ENCODE data around the gene LRIG2. TPM values are rescaled to one million over a fixed set of nuclear protein-coding genes. Genes with fewer than 3 reads are reported as not detected.

Gene LRIG2
- total RNA-seq, 1 experiment from 2014 or later: 23.2 TPM

DNA sequence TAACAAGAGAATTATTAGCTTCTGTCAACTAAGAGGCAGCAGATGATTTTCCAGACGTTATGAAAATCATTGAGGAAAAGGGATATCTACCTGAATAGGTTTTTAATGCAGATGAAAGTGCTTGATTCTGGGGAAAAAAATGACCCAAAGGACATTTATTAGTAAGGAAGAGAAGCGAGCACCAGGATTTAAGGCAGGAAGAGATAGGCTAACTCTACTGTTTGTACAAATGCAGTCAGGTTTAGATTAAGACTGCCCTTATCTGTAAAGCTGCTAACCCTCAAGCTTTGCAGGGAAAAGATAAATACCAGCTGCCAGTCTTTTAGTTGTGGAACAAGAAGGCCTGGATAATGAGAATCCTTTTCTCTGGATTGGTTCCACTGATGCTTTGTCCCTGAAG, 33.0 kb upstream of the LRIG2 start:
- Histone ChIP-seq H3T11ph (ENCODE audit: low read length) (no peak overlapping the region), H3K79me2 (ENCODE audit: insufficient read depth, low read length) (no peaks in the 10 kb centered on the region; the same call in 1 of the 2 replicates), H2BK120ac (ENCODE audit: low read depth, low read length, poor library complexity, severe bottlenecking) (no peak overlapping the region), H3K9me3 (ENCODE audit: control insufficient read depth, low read depth, low read length) (no peaks in the 10 kb centered on the region), H3K14ac (ENCODE audit: insufficient read depth, low read length) (no peak overlapping the region), H2BK20ac (ENCODE audit: low read depth, low read length, poor library complexity, severe bottlenecking) (no peak overlapping the region), H3K9ac (ENCODE audit: extremely low read depth, insufficient read length, low read length) (no peak overlapping the region), H3K27me3 (ENCODE audit: insufficient read depth, low read length) (no peaks in the 10 kb centered on the region), H3K23ac (ENCODE audit: insufficient read length, low read depth, low read length) (no peak overlapping the region), H2BK5ac (ENCODE audit: insufficient read length, low read length) (no peak overlapping the region), H3K18ac (ENCODE audit: insufficient read length, low read depth, low read length) (no peak overlapping the region), H3K23me2 (ENCODE audit: insufficient read length, low read depth, low read length, poor library complexity, severe bottlenecking) (no peaks in the 10 kb centered on the region), H3K4ac (ENCODE audit: low read depth, low read length) (no peak overlapping the region), H4K20me1 (ENCODE audit: control insufficient read depth, insufficient read depth, insufficient read length) (no peaks in the 10 kb centered on the region), H3K56ac (ENCODE audit: insufficient read length, low read depth, low read length) (no peak overlapping the region), H4K8ac (replicated peaks; ENCODE audit: insufficient read length, low read depth, low read length) (no peak overlapping the region), H3K27ac (ENCODE audit: insufficient read length, low read depth, low read length) (no peak overlapping the region), H3K4me1 (ENCODE audit: insufficient read depth, low read length) (peaks cover 13% of the 10 kb centered on the region), H2BK15ac (ENCODE audit: low read depth, low read length) (no peak overlapping the region), H3K4me2 (ENCODE audit: insufficient read depth, insufficient read length, low read length) (no peak overlapping the region), H2AFZ (ENCODE audit: low read length) (no peak overlapping the region), H2AK5ac (ENCODE audit: insufficient read length, low read length) (no peak overlapping the region), H4K5ac (ENCODE audit: insufficient read length, low read depth, low read length) (no peak overlapping the region), H4K91ac (ENCODE audit: insufficient read length, low read depth, low read length) (no peak overlapping the region), H3K79me1 (ENCODE audit: insufficient read depth, low read depth, low read length, poor library complexity, severe bottlenecking) (no peaks in the 10 kb centered on the region), H2BK12ac (ENCODE audit: insufficient read length, low read depth, low read length) (no peak overlapping the region)
- WGBS (ENCODE audit: extremely low coverage, insufficient read length, low lambda C conversion rate): no CpG with 5 or more reads among the region's 2 CpGs
- DNase-seq: no peak
- H3K9me3 Mint-ChIP-seq: no peaks in the 10 kb centered on the region
- H3K27me3 Mint-ChIP-seq (ENCODE audit: low read depth): no peaks in the 10 kb centered on the region
- TF ChIP-seq CTCF (conservative IDR thresholded peaks at IDR 0.05): no peak
- H3K4me3 Mint-ChIP-seq: no peak overlapping the region
- no peaks in the 10 kb centered on the region for H3K36me3 Mint-ChIP-seq (ENCODE audit: insufficient read depth in 1 of 3, low read depth in 3 of 3)
- peaks cover 55 to 61% of the 10 kb centered on the region in 2 experiments for H3K4me1 Mint-ChIP-seq
- H3K27ac Mint-ChIP-seq: peak overlapping the region in 1 of 3 experiments; percentile 5; a peak in 1 of 7 replicates
